Epithelial cell of alveolus of lung (primary cell): ENCODE data around the gene ATP1B4. TPM values are rescaled to one million over a fixed set of nuclear protein-coding genes. Genes with fewer than 3 reads are reported as not detected.

Experiments used
- total RNA-seq: library from RNA; depleted of rRNA; stranded (reverse); fragments of >200 nt; gene quantifications from 2 replicates; pipeline ENCODE4 v1.2.1, GENCODE V29; 2015

Gene ATP1B4
- total RNA-seq, result not detected in 2 replicates

DNA sequence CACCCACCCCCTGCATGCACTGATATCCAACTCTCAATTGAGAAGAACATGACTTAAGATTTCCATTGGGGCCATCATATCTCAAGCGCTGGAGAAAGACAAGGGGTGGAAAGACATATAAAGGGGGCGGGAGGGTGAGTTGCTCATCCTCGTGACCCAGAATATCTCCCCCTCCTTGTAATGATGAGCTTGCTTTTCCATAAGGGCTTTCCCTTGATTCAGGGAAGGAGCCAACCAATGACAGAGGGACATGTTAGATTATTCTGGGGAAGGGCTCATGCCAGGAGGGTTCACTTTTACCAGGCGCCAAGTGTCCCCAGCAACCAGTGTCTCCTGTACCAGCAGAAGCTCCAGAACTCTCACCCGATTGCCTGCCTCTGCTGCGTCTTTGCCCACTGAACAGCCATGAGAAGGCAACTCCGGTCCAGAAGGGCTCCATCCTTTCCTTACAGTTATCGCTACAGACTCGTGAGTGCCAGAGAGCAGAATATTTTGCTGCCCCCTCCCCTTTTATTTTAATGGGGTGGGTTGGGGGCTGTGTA lies at the start of gene ATP1B4:
TSS of gene ATP1B4 (plus strand) at position 326 of the 542 bp plus-strand sequence. CDS start at position 406, 80 bp downstream.

Other genes starting within 250 kb of the ATP1B4 start
- not detected in 2 replicates for gene RHOXF1, start 246.2 kb upstream of the ATP1B4 start, total RNA-seq
- not detected in 2 replicates for gene RHOXF2, start 203.5 kb upstream of the ATP1B4 start, total RNA-seq
- 13.2 and 20.1 TPM in 2 replicates for gene ZBTB33, start 111.3 kb upstream of the ATP1B4 start, total RNA-seq
- gene TMEM255A, start 50.6 kb upstream of the ATP1B4 start, total RNA-seq, result 0.24 and 0.65 TPM in 2 replicates
- gene LAMP2, start 107.2 kb downstream of the ATP1B4 start, total RNA-seq, result 116 and 147 TPM in 2 replicates
- gene CUL4B, start 198.9 kb downstream of the ATP1B4 start, total RNA-seq, result 57.4 and 74.0 TPM in 2 replicates
- gene MCTS1, start 242.0 kb downstream of the ATP1B4 start, total RNA-seq, result 40.9 and 50.7 TPM in 2 replicates